HepG2 (cell line): ENCODE data around the gene RAP1GAP2. TPM values are rescaled to one million over a fixed set of nuclear protein-coding genes. Genes with fewer than 3 reads are reported as not detected.
A peak's percentile ranks its signal among the peaks of the same experiment; 100 is the strongest.

Experiments used
- ATAC-seq: fragments of 200-7000 bp; cut with Tn5 transposase; 3 replicates; pipeline ENCODE4 v1.9.1; 2020; ENCODE audit warnings: mild to moderate bottlenecking, moderate library complexity
- BruUV-seq: library from RNA; stranded (reverse); fragments of 400-500 nt; replicated peaks from 2 replicates; lab custom pipeline; 2021; lab: Mats Ljungman, UMichigan
- CTCF ChIA-PET: fragments of 300-600 bp; formaldehyde crosslinking; extraction: SDS; loops from one replicate; lab custom pipeline; 2021; ENCODE audit warnings: low total read pairs, inconsistent platforms, low intra/inter-chr PET ratio; lab: Yijun Ruan, JAX
- POLR2A ChIA-PET: fragments of 350-600 bp; sonication (Branson Sonifier 250); formaldehyde crosslinking; loops from one replicate; lab custom pipeline; 2020; ENCODE audit warnings: antibody characterized with exemption, inconsistent platforms; lab: Yijun Ruan, JAX
- DNase-seq: peaks from one replicate; pipeline ENCODE4 v3.0.0-alpha.2; 2015; ENCODE audit warnings: low spot score
- FAIRE-seq: peaks from 3 replicates; lab custom pipeline; 2011; peaks lifted over from hg19 to GRCh38; lab: Jason Lieb, UNC
- H2AFZ ChIP-seq: one replicate; pipeline ENCODE4 v1.6.1; 2011; ENCODE audit warnings: low read length, inconsistent platforms
- H3K27ac ChIP-seq: fragments of 300-600 bp; 3 replicates; pipeline ENCODE4 v1.8.0; 2011; ENCODE audit warnings: mixed run types, mild to moderate bottlenecking, mixed read lengths, low read length, inconsistent platforms; ENCODE audit not compliant: insufficient read depth; ENCODE audit errors: extremely low read length
- H3K27me3 ChIP-seq, 2 experiments: fragments of 200-600 bp in 1 of 2; 2 replicates in 1 of 2; 3 replicates in 1 of 2; pipeline versions ENCODE4 v1.6.0 to v1.8.0; 2011; ENCODE audit warnings: low read length in 2 of 2, mild to moderate bottlenecking in 2 of 2, moderate library complexity in 2 of 2, inconsistent platforms in 1 of 2; ENCODE audit not compliant: insufficient read depth in 2 of 2, control insufficient read depth in 1 of 2
- H3K36me3 ChIP-seq, 2 experiments: fragments of 200-600 bp in 1 of 2; replicated peaks in 1 of 2; 2 replicates in 1 of 2; 3 replicates in 1 of 2; pipeline versions ENCODE4 v1.5.1 to v1.8.0; 2011; ENCODE audit warnings: low read length in 2 of 2, inconsistent platforms in 1 of 2; ENCODE audit not compliant: insufficient read depth in 2 of 2, control insufficient read depth in 1 of 2
- H3K4me1 ChIP-seq: 2 replicates; pipeline ENCODE4 v1.5.1; 2012; ENCODE audit warnings: low read length, inconsistent platforms; ENCODE audit not compliant: insufficient read depth
- H3K4me2 ChIP-seq: 2 replicates; pipeline ENCODE4 v1.6.0; 2011; ENCODE audit warnings: low read depth, low read length, inconsistent platforms
- H3K4me3 ChIP-seq, 3 experiments: fragments of 200-600 bp in 1 of 3; sonication (generic), shearing (Covaris generic) in 1 of 3; replicated peaks in 1 of 3; 2 replicates each; pipeline ENCODE4 v1.5.1; 2011 to 2016; ENCODE audit warnings: low read length in 3 of 3, inconsistent platforms in 2 of 3, low read depth in 2 of 3, mild to moderate bottlenecking in 2 of 3, control low read depth in 1 of 3, mixed read lengths in 1 of 3; ENCODE audit not compliant: insufficient read depth in 1 of 3
- H3K79me2 ChIP-seq: one replicate; pipeline ENCODE4 v1.6.1; 2011; ENCODE audit warnings: low read length, inconsistent platforms; ENCODE audit not compliant: insufficient read depth
- H3K9ac ChIP-seq: 2 replicates; pipeline ENCODE4 v1.6.0; 2011; ENCODE audit warnings: mild to moderate bottlenecking, low read depth, low read length, inconsistent platforms; ENCODE audit not compliant: insufficient read depth
- H3K9me3 ChIP-seq: 2 replicates; pipeline ENCODE4 v1.5.1; 2012; ENCODE audit warnings: mild to moderate bottlenecking, low read length
- H4K20me1 ChIP-seq: 2 replicates; pipeline ENCODE4 v1.6.0; 2011; ENCODE audit warnings: inconsistent platforms, mild to moderate bottlenecking, low read length, moderate library complexity; ENCODE audit not compliant: insufficient read depth
- CTCF ChIP-seq: sonication (generic); formaldehyde crosslinking; IDR thresholded peaks from 2 replicates; pipeline ENCODE4 v1.5.0; 2020; ENCODE audit warnings: mild to moderate bottlenecking, missing genetic modification reagents, moderate library complexity
- DZIP1 ChIP-seq: sonication (generic); formaldehyde crosslinking; IDR thresholded peaks from 2 replicates; pipeline ENCODE4 v1.5.0; 2020; ENCODE audit warnings: mild to moderate bottlenecking, missing genetic modification reagents
- ERF ChIP-seq: IDR thresholded peaks from 2 replicates; pipeline ENCODE4 v1.6.1; 2018; ENCODE audit warnings: missing biosample characterization, missing genetic modification reagents
- HDAC1 ChIP-seq: sonication (generic); formaldehyde crosslinking; IDR thresholded peaks from 2 replicates; pipeline ENCODE4 v1.5.1; 2020; ENCODE audit warnings: mild to moderate bottlenecking, missing genetic modification reagents
- HMG20B ChIP-seq: conservative IDR thresholded peaks from 2 replicates; pipeline ENCODE4 v1.6.1; 2016; ENCODE audit warnings: missing genetic modification reagents, missing compliant biosample characterization
- KLF9 ChIP-seq: IDR thresholded peaks from 2 replicates; pipeline ENCODE4 v1.6.1; 2016; ENCODE audit warnings: low read depth
- MYNN ChIP-seq: sonication (generic); formaldehyde crosslinking; IDR thresholded peaks from 2 replicates; pipeline ENCODE4 v1.4.0; 2020; ENCODE audit warnings: mild to moderate bottlenecking, low read depth, missing genetic modification reagents
- NR1H2 ChIP-seq: sonication (generic); formaldehyde crosslinking; IDR thresholded peaks from 2 replicates; pipeline ENCODE4 v1.8.1; 2022; ENCODE audit warnings: low read depth, missing genetic modification reagents, borderline replicate concordance
- RBFOX2 ChIP-seq: fragments of 200-400 bp; formaldehyde crosslinking; IDR thresholded peaks from 2 replicates; pipeline ENCODE4 v1.6.1; 2017; ENCODE audit warnings: low read depth, mild to moderate bottlenecking, low read length
- RELA ChIP-seq: sonication (generic); formaldehyde crosslinking; IDR thresholded peaks from 2 replicates; pipeline ENCODE4 v1.4.0; 2020; ENCODE audit warnings: missing genetic modification reagents
- SKI ChIP-seq: fragments of 450-650 bp; IDR thresholded peaks from one replicate; pipeline ENCODE4 v1.6.1; 2018; ENCODE audit warnings: mild to moderate bottlenecking; ENCODE audit not compliant: partially characterized antibody
- SRSF1 ChIP-seq: fragments of 200-400 bp; formaldehyde crosslinking; optimal IDR thresholded peaks from 2 replicates; pipeline ENCODE3; 2017; ENCODE audit warnings: mild to moderate bottlenecking, low read depth, low read length, moderate library complexity
- STAG1 ChIP-seq: sonication (generic); formaldehyde crosslinking; IDR thresholded peaks from 2 replicates; pipeline ENCODE4 v1.4.0; 2020; ENCODE audit warnings: missing genetic modification reagents
- ZBTB33 ChIP-seq: sonication (generic); formaldehyde crosslinking; IDR thresholded peaks from 2 replicates; pipeline ENCODE4 v1.4.0; 2020; ENCODE audit warnings: missing genetic modification reagents
- ZFP82 ChIP-seq: sonication (generic); formaldehyde crosslinking; IDR thresholded peaks from 2 replicates; pipeline ENCODE4 v1.5.1; 2020; ENCODE audit warnings: mild to moderate bottlenecking, missing genetic modification reagents, borderline replicate concordance
- ZMYM4 ChIP-seq: sonication (generic); formaldehyde crosslinking; IDR thresholded peaks from 2 replicates; pipeline ENCODE4 v1.8.1; 2023; ENCODE audit warnings: mild to moderate bottlenecking, missing genetic modification reagents
- ZNF20 ChIP-seq: sonication (generic); formaldehyde crosslinking; IDR thresholded peaks from 2 replicates; pipeline ENCODE4 v1.4.0; 2020; ENCODE audit warnings: mild to moderate bottlenecking, moderate library complexity, missing genetic modification reagents
- ZNF230 ChIP-seq: sonication (generic); formaldehyde crosslinking; IDR thresholded peaks from 2 replicates; pipeline ENCODE4 v1.4.0; 2020; ENCODE audit warnings: mild to moderate bottlenecking, missing genetic modification reagents
- ZNF557 ChIP-seq: sonication (generic); formaldehyde crosslinking; IDR thresholded peaks from 2 replicates; pipeline ENCODE4 v1.4.0; 2020; ENCODE audit warnings: missing genetic modification reagents
- WGBS: methylation state at CpG from one replicate; pipeline ENCODE4 v1.1.6; 2017; ENCODE audit warnings: low lambda C conversion rate; 5-methylcytosine and 5-hydroxymethylcytosine counted together
- in situ Hi-C: cut with HindIII; loops from 2 replicates; pipeline ENCODE4 v1.10.0; 2017; ENCODE audit warnings: low pct_unique_long_range_greater_than_20kb; ENCODE audit not compliant: extremely low pct_ligation_motif_present
- intact Hi-C: fragments of 100-400 bp; cut with micrococcal nuclease; formaldehyde crosslinking; loops from one replicate; pipeline ENCODE4 v1.10.0; 2022; ENCODE audit not compliant: unreplicated experiment
- polyA plus RNA-seq, 8 experiments: library from polyadenylated mRNA; depleted of rRNA in 3 of 8; stranded (reverse) in 7 of 8; unstranded in 1 of 8; fragments of >200 nt; fragmentation: Illumina TruSeq in 4 of 8; extraction: Trizol in 4 of 8; gene quantifications; 2 replicates each; pipeline versions ENCODE4 v1.2.1 to v1.2.3, GENCODE V29; 2011 to 2016; ENCODE audit warnings: low read depth in 4 of 8, missing spikeins in 1 of 8, mixed read lengths in 1 of 8; ENCODE audit not compliant: insufficient read depth in 1 of 8
- total RNA-seq, 5 experiments: library from RNA; depleted of rRNA; stranded (reverse); fragments of >200 nt; fragmentation: Illumina TruSeq; extraction: Trizol; gene quantifications; 2 replicates each; pipeline ENCODE4 v1.2.3, GENCODE V29; 2016; ENCODE audit warnings: low read depth in 1 of 5

The RAP1GAP2 gene
- total and polyA plus RNA-seq, 2 of the 13 experiments (the other 11 are each of a cell fraction or from before 2014, with no cell fraction given): 10.9 to 12.0 TPM

- in situ Hi-C loops (loop anchor here (10.0 kb wide), 1 partner anchor 621 kb away; the partner anchor contains the start of genes EMC6 and TAX1BP3), intact Hi-C loops (no loop called here)
- 26% methylated on average over 8 of the region's 11 CpGs for WGBS
- Histone ChIP-seq H2AFZ (no peak overlapping the region), H3K9me3 (peaks cover 12% of the 10 kb centered on the region), H3K9ac (no peak overlapping the region), H3K27me3 (no peaks in the 10 kb centered on the region; a peak in 1 of 5 replicates), H3K4me3 (no peak overlapping the region), H3K4me1 (0 out of 2 replicates have a peak, but pooled peaks cover 6% of the 10 kb centered on the region), H3K36me3 (no peaks in the 10 kb centered on the region), H3K4me2 (no peak overlapping the region), H4K20me1 (no peaks in the 10 kb centered on the region), H3K27ac (no peak overlapping the region), H3K79me2 (no peaks in the 10 kb centered on the region)
- DNase-seq: peak; percentile 15
- no TSS peak for BruUV-seq
- no peak for FAIRE-seq
- POLR2A ChIA-PET: no interaction called here
- peak; percentile 46; the same call in 1 of the 2 replicates for TF ChIP-seq ZBTB33 (CRISPR knock-in tag)
- no peak for TF ChIP-seq KLF9 (CRISPR knock-in tag)
- TF ChIP-seq ERF (CRISPR knock-in tag): no peak
- no peak for TF ChIP-seq ZFP82
- TF ChIP-seq SKI: no peak
- TF ChIP-seq NR1H2 (CRISPR knock-in tag): no peak
- TF ChIP-seq RELA (CRISPR knock-in tag): no peak
- no peak for TF ChIP-seq DZIP1
- no peak for TF ChIP-seq ZNF230 (CRISPR knock-in tag)
- TF ChIP-seq STAG1: peak; percentile 33
- no peak for TF ChIP-seq RBFOX2
- TF ChIP-seq ZNF20 (CRISPR knock-in tag): no peak
- TF ChIP-seq ZMYM4 (CRISPR knock-in tag): no peak
- TF ChIP-seq CTCF (CRISPR knock-in tag): peak; percentile 68
- TF ChIP-seq HMG20B (CRISPR knock-in tag): no peak
- no peak for TF ChIP-seq HDAC1 (CRISPR knock-in tag)
- no peak for TF ChIP-seq ZNF557 (CRISPR knock-in tag)
- no peak for TF ChIP-seq SRSF1
- TF ChIP-seq MYNN: no peak
- ATAC-seq: no peak
- CTCF ChIA-PET: no interaction called here
These were observed 247.6 kb downstream of the RAP1GAP2 start for GRCh38 chr17:3043737-3044365.
